Fibroblast of the aortic adventitia (primary cell): Measurements from ENCODE around the gene KDM1B. TPM values are rescaled to one million over a fixed set of nuclear protein-coding genes. Genes with fewer than 3 reads are reported as not detected.
A peak's percentile ranks its signal among the peaks of the same experiment; 100 is the strongest.

Experiments used
- DNase-seq: peaks from one replicate; pipeline ENCODE4 v3.0.0-alpha.2; 2010; ENCODE audit warnings: low read depth
- H3K4me3 ChIP-seq: 2 replicates; pipeline ENCODE4 v1.5.1; 2011; ENCODE audit warnings: low read depth, mild to moderate bottlenecking, control low read depth, low read length, moderate library complexity
- CTCF ChIP-seq: IDR thresholded peaks from 2 replicates; pipeline ENCODE4 v1.5.1; 2011; ENCODE audit warnings: mild to moderate bottlenecking, low read length, control low read depth, inconsistent platforms; ENCODE audit not compliant: insufficient read depth
- total RNA-seq: library from RNA; depleted of rRNA; stranded (reverse); fragments of >200 nt; gene quantifications from 2 replicates; pipeline ENCODE4 v1.2.3, GENCODE V29; 2012; ENCODE audit warnings: low replicate concordance

The KDM1B gene
- total RNA-seq, 1 donor = 25.4 TPM

- no peak for DNase-seq
These were observed 36.0 kb upstream of the KDM1B start for GRCh38 chr6:18119236-18119635.

GRCh38 chr6:18121580-18122127 lies 33.6 kb upstream of the KDM1B start:
- DNase-seq = no peak
- TF ChIP-seq CTCF = no peak
- peak overlapping the region; percentile 74 for H3K4me3 ChIP-seq

More at GRCh38 chr6:18119236-18119635, 36.0 kb upstream of the KDM1B start:
- TF ChIP-seq CTCF = no peak
- H3K4me3 ChIP-seq = no peak overlapping the region

DNA sequence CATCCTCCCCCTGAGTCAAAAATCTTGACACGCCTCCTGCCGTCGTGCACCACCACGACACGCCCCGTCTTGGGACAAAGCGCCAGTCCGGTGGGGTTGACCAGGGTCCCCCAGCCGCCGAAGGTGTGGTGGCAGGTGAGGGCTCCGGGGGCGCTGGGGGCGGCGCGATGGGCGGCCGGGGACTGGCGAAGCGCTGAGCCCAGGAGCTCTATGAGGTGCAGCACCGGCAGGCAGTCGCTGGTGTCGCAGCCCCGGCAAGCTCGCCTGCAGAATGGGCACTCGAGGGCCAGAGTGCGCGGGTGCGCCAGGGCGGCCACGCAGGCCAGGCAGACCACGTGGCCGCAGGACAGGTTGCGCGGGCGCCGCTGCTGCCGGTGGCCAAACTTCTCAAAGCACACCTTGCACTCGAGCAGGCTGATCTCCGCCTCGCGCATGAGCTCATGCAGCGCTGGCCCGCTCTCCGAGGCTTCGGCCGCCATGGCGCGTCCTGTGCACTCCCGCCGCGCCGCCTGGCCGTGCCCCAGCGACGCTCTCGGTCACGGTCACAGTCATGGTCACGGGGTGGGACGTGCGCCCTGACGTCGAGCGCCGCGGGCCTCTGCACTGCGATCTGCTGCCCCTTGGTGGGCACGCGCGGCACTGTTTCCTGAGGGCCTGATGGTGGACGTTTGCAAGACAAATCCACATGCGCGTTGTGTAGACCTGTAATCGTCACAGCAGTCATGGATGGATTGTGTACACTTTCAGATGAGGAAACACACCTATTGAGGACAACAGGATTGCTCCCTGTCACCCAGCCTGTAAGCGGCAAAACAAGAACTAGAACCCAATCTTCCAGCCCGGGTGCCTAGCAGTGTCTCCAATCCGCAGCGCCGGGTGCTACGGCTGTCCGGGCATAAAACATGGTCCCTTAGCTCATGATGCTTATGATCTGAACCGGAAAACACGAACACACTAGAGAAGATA lies 32.8 kb upstream of the KDM1B start, which contains the start of gene NHLRC1:
TSS of gene NHLRC1 (minus strand) at position 550 of the 966 bp plus-strand sequence. CDS start at position 479, 71 bp downstream.
- H3K4me3 ChIP-seq = peak within 1 kb of the TSS; percentile 74
- peak; percentile 90 for TF ChIP-seq CTCF
- DNase-seq = peak; percentile 87

DNA sequence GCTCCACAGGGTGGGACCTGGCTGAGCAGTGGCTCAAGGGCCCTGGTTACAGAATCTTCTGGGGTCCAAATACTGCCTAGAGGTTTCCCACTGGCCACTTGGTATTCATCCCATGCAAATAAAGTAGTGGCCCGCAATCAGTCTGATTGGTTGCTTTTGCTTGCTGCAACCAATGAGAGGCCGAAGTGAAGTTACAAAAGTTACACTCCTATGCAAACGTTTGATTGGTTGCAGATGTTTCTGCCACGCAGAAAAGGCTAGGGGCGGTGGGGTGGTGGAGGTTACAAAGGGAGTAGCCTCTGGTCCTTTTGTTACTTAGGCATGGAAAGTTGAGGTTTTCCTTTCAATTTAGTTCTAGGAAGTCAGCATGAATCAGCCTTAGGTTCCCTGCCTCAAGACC lies 29.1 kb upstream of the KDM1B start:
- H3K4me3 ChIP-seq = no peak overlapping the region
- DNase-seq = peak; percentile 52
- no peak for TF ChIP-seq CTCF

GRCh38 chr6:18132346-18132745 lies 22.9 kb upstream of the KDM1B start:
- no peak overlapping the region for H3K4me3 ChIP-seq
- no peak for DNase-seq
- TF ChIP-seq CTCF = no peak

- no peak for DNase-seq
- TF ChIP-seq CTCF = no peak
- H3K4me3 ChIP-seq = no peak overlapping the region
These were observed 20.1 kb upstream of the KDM1B start for GRCh38 chr6:18135171-18135570.
